ENCODE results near the gene INPP4A.

The INPP4A gene

DNA sequence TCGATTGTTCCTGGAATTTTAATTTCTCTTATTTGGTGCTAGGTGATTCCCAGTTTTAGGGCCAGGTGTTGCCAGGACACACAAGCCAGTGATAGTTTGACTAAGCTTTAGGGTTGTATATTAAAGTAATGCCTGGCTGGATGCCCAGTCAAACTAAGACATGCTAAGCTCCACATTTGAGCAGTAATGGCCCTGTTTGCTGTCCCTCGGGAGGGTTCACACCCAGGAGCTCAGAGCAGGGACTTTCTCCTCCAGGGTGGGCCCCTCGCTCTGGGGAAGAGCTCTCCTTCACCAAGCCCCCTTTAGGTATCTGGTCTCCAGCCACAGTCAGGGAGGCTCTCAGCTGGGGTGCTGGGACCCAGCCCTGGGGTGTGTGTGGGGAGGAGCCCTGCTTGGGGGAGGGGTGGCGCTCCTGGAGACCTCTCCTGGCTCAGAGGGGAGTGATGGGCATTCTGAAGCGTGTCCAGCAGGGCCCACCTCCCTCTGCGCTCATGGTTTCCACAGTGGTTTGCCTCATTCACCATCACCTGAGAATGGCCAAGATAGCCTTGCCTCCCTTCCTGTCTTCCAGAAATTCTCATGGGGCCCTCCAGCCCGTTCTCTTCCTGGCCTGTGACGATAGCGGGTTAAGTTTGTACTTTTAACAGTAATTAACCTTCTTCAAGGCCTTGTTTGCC, 31.7 kb downstream of the INPP4A start:
- DNase-seq (ENCODE audit: low read depth in 2 of 2): no peak

DNA sequence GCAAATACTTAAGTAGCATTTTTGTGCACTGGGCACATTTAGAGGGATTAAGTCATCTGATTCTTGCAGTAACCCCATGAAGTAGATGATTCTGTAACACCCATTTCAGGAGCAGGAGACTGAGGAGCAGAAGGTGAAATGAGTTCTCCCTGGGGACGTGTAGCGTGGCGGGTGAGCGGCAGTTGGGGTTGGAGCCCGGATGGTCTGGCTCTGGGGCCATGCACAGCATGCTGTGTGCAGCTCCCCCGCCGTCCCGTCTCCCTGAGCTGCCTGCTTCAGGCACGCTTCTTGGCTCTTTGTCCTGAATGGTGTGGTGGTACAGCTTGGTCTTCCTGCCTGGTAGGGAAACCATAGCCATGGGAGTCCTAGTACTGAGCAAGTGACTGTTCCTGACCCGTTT, 32.4 kb downstream of the INPP4A start:
- DNase-seq (ENCODE audit: low read depth in 2 of 2): no peak

DNA sequence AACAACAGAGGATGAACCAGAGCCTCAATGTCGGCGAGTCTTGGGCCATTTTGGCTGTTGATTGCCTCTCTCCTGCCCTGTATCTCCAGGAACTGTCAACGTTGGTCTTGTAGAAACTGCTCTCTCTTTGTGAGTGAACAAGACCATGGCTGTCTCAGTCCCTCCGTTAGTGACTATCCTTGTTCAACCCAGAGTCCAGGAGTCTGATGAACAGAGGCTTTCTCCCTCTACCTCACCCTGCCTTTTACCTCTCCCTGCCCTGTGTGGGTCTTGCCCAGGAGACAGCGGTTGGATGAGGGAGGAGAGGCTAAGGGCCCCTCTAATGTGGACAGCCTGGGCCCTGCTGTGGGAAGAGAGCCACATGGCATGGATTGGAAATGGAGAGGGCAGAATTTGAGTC, 32.8 kb downstream of the INPP4A start:
- no peak for DNase-seq (ENCODE audit: low read depth in 2 of 2)

DNA sequence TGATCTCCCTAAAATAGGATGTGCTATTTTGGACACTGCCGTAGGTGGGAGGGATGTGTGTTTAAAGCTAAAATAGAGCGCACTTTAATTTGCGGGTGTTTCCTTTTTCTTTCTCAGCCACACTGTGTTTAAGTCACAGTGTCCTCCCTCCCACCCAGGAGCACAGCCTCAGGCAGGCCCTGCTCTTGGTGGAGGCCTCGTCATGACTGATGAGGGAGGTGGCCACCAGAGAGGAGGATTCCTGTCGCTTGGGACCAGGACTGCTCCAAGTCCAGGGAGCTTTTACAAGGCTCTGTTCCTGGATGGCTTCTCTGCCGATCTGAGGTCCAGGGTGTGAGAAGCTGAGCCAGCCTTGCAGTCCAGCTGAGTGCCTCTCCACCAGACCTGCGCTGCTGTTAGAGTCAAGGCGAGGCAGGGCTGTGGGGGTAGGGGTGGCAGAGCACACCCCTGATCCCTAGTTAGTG, 33.5 kb downstream of the INPP4A start:
- no peak for DNase-seq (ENCODE audit: low read depth in 2 of 2)

DNA sequence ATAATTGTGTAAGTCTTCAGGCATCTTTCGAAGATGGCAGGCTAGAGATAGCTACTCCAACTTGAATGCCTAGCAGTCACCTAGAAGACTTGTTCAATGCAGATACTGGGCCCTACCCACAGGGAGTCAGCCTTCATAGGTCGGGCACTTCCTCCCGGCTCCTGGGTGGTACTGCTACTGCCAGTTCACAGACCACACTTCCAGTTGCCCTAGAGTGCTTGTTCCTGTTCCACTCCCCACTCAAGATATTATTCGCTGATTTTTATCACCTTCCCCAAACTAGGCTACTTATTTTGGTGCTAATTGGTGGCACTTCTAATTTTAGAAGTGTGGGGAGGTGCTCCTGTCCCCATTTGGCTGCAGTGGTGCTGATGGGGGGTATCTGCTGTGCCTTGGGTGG, 34.2 kb downstream of the INPP4A start:
- no peak for DNase-seq (ENCODE audit: low read depth in 2 of 2)

DNA sequence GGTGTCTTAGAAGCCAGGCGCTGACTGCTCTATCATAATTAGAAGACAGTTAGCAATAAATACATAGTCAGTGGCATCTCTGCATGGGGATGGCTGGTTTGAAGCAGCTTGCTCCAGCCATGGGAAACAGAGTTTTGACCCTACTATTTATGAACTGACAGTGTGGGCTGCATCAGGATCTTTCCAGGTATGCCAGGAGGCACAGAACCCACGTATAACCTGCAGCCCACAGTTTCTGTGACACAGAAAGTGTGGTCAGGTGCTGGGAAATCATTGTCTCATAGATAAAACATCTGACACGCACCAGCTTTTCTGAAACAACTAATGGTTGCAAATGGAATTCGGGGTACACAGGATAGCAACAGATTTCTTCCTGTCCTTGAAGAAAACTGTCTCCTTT, 34.7 kb downstream of the INPP4A start:
- DNase-seq (ENCODE audit: low read depth in 2 of 2): no peak

DNA sequence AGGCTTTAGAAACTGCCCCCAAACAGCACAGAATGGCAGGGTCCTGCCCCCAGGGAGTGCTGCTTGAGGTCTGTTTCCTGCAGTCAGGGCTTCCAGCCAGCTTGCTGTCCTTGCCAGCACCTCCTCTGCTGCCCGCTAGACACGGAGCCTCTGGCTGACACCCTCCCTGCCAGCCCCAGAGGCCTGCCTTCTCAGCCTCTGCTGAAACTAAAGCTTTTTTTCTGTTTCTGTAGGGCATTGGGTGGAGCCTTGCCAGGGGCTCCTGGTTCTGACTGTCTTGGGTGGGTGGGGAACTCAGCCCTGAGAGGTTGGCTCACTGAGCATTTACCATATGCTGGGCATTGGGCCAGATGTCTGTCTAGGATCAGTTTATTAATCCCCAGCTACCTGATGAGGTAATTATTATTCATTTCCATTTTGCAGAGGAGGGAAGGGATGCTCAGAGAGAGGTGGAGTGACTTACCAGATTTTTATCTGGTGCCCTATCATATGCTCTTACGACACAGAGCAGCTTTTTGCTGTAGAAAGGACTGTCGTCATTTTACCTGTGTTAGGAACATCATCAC, 35.4 kb downstream of the INPP4A start:
- no peak for DNase-seq (ENCODE audit: low read depth in 2 of 2)

DNA sequence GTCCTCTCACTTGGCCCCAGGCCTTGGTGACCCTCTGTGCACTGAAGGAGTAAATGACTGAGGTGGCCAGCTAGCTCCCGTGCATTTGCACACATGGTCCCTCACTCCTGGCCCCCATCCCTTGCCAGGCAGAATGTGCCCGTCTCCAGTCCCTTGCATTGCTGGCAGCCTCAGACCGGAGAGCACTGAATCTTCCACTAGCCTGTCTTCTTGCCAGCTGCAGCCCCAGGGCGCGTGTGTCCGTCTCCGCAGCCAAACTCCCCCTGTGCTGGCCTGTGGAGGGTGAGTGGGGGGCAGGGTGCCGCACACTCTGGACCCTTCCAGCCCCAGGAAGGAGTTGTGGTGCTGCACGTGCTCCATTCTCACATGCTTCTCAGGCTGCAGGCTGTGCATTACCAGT, 35.9 kb downstream of the INPP4A start:
- DNase-seq (ENCODE audit: low read depth in 2 of 2): no peak

DNA sequence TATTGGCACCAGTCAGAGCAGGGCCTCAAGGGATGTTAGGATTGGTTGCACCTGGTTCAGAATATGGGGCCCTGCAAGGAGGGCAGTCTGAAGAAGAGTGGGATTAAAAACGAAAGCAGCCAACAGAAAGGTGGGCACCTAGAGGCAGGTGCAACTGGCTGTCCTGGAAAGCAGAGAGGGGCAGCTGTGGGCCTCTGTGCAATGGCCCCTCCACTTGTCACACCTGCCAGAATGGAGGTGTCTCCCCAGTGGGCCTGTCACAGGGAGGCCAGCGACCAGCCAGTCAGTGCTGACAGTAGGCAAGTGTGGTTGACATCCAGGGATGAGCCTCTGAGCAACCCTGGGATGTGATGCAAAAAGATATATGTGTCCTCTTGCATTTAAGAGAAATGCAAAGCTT, 37.7 kb downstream of the INPP4A start:
- no peak for DNase-seq (ENCODE audit: low read depth in 2 of 2)

DNA sequence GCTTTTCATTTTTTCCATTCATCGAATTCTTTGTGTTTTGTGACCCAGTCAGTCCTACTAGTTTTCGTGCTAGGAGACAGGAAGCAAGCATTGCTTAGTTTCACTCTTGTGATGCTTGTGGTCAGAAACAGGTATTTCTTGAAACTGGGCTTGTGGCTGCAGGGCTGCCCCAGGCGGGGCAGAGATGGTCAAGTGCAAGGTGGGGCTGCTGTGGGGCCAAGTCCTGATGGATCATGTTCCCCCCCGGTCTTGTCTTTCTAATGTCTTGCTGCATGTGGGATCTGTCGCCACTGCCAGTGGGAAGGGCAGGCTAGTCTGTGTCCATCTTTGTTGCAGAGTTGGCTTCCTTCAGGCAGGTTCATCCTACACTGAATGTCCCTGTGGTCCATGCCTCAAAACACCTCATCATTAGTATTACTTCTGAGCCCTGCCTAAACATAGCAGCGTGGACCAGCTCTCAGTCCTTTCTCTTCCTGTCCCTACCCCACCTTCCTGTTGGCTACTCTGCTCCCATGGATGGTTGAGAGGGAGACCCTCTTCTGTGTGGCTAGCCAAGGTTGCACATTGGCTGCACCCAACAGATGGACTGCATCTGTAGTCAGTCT, 38.7 kb downstream of the INPP4A start:
- no peak for DNase-seq (ENCODE audit: low read depth in 2 of 2)

DNA sequence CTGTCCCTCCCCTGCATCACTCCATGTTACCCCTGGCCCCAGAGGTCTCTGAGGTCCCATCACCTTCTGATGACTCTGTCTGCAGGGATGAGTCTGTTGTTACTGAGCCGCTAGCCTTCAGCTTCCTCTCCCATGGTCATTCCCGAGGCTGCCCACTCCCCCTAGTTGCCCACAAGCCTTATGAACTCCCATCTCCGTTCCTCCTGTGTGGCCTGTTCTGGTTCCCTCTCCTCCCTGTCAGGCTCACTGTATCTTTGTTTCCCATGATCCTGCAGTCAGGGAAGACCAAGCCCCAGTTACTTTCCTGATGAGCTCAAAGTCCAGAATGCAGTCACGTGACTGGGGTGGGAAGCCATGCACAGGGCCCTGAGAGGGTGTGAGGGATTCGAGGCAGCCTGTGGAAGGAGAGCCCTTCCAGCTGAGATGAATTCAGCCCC, 39.5 kb downstream of the INPP4A start:
- DNase-seq (ENCODE audit: low read depth in 2 of 2): no peak

DNA sequence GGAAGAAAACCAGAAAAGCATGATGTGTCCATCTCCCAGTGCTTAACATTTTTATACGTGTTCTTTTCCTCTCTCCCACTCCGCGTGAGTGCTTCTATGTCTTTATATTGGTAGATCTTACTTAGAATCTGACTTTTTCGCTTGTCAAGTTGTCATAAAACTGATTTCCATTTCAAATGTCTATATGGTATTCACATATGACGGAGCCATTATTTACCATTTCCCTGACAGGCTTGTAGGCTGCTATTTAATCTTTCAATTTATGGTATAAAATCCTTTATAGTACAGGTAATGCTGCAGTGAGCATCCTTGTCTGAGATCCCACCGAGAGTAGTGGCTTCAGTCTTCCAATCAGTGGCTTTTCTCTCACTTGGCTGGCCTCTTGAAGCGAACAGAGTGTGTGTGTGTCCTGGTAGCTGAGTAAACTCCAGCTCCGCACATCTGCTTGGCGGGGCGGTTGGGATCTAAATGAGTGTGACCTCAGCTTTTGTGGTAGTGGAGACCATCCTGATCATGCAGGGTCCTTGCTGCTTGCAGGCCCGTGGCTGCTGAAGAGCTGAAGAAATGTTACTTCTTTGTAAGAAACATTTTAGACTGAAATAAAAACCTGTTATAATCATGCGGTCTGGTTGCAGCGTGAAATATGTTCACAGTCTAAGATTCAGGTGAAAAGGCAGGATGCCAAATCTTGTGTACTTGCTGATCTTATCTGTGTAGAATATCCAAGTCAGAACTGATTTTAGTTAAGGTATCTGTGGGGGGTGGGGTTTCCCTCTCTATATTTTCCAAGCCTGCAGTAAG, 40.2 kb downstream of the INPP4A start:
- no peak for DNase-seq (ENCODE audit: low read depth in 2 of 2)

DNA sequence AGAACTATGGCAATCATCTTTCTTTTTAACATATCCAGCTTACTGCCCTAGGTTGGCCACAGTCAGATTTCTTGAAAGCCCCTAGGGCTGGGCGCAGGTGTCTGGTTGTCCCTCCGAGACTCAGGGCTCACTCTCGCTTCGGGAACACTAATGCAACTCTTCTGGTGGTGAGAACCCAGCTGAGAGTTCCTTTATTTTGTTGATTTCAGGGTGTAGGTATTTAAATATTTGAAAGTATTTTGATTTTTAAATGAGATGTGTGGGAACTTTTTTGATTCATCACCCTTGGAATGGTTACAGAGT, 40.7 kb downstream of the INPP4A start:
- DNase-seq (ENCODE audit: low read depth in 2 of 2): no peak

DNA sequence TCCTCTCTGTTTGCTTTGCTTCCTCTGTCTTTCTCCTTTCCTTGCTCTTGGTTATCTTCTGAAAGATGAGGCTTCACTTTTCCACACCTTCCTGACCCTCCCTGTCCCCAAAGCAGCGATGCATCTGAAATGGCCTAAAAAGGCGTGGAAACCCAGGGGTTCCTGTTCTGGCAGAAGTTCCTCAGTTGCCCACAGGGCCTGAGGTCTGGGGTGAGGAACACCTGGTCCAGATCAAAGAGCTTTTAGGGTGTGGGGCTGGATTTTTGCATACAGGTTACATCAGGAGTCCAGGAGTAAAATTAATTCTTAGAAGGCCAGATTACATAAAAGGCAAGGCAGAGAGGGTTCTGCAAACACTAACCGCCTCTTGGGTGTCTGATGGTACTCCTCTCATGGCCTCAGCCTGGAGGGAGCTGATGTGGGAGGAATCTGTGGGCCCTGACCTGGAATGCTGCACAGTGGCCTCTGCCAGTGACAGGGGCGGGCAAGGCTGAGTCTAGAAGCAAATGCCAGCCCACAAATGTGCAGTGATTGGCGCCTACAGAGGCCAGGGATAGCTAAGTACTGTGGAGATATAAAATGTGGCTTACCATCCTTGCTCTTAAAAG, 41.8 kb downstream of the INPP4A start:
- DNase-seq (ENCODE audit: low read depth in 2 of 2): no peak

DNA sequence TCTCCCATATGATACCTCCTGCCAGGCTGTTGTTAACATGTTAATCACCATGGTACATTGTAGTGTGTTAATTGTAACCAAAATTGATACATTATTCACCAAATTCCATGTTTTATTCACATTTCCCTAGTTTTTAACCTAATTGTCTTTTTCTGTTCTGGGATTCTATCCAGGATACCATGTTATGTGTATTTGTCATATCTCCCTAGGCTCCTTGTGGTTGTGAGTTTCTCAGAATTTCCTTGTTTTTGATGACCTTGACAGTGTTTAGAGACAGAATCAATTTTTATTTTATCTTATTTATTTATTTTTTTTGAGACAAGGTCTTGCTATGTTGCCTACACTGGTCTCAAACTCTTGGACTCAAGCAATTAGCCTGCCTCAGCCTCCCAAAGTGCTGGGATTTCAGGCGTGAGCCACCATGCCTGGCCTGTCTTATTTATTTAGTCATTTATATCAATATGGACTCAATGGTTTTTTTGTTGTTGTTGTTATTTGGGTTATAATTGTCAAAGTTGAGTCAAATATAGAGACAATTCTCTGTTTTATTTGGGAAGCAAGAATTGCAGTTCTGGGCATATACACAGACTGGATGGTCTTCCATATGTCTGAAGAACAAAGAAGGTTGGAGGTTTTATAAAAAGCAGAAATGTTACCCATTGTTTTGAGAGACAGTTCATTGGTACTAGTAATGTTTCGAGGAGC, 42.6 kb downstream of the INPP4A start:
- no peak for DNase-seq (ENCODE audit: low read depth in 2 of 2)

DNA sequence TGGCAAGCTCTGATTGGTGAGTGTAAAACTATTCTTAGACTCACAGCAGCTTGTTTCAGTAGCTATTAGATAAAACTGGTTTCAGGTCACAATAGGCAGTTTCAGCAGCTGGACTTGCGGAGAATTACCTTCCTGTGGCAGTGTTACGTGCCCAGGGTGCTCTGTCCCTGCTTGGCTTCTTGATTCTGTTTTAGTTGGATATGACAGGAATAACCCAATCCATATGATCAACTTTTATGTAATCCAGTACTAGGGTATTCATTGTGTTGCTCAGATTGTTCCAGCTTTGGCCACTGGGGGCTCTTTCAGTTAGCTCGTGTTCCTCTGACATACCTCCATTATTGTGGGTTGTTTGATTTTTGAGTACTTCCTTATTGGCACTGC, 43.1 kb downstream of the INPP4A start:
- no peak for DNase-seq (ENCODE audit: low read depth in 2 of 2)

DNA sequence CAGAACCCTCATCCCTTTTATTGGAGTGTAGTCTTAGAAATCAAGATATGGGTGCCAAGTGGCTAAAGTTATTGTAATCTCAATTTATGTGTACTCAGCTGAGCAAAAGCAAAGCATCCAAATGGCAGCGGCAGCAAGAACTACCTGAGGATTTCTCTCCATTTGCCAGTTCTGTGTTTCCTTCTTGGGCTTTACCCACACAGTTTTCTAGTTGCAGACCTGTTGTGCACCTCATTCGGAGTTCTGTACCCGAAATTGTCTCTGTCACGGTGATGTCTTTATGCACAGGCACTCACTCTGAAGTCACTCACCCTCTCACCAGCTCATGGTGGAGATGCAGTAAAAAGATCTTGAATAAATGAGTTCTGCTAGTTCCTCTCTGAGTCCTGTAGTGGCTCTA, 43.6 kb downstream of the INPP4A start:
- no peak for DNase-seq (ENCODE audit: low read depth in 2 of 2)

DNA sequence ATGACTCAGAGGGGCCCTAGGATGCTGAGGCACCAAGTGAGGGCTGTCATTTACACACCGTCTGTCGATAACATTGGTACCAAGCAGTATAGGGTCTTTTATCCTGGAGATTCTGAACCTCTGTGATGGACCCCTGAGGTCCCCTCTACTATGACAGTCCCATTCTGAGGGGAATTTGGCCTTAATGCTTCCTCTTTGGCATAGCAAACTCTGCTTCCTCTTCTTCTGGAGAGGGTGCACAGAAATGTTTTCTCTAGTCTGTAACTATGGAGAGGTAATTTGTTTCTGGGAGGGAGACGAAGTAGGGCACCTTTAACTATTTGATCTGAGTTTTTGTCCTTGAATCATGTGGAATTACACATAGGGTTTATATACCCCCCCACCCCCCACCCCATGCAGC, 44.8 kb downstream of the INPP4A start:
- DNase-seq (ENCODE audit: low read depth in 2 of 2): no peak

DNA sequence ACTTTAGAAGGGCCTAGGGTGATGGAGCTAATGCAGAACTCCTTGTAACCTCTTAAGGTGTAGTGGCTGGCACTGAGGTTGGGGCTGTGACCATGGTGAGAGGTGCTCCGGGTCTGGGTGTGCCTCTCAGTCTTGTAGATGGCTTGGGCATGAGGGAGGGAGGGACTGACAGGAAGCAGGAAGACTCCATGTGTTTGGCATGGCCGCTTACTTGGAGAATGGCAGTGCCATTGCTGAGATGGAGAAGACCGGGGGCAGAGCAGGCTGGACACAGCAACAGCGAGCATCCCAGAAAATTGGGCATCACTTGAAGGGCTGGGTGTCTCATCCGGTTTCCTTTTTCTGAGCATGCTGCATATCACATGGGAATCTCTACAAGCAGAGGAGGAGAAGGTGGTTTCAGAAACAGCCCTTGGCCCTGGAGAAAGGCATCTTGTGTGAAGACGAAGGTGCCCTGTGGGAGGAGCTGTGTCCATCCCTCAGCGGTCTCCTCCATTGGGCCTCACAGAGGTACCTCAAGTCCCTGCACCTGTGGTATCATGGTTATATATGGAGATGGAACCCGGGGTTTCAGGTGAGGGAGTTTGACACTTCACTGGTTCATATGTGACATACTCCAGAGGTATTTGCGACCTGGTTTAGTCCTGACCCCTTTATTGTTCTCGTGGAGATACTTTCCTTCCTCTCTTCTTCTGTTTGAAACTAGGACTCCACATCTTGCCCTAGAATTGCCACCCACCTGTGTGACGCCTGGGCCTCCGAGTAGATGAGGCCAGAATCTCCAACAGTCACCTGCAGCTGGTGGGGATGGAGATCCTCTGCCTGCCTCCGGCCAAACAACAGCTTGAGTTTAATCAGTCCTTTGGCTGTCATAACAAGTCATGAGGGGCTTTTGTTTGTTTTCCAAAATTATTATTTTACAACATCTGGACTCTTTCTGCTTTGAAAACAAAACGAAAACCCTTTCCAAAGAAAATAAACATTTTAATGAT, 45.6 kb downstream of the INPP4A start:
- no peak for DNase-seq (ENCODE audit: low read depth in 2 of 2)

DNA sequence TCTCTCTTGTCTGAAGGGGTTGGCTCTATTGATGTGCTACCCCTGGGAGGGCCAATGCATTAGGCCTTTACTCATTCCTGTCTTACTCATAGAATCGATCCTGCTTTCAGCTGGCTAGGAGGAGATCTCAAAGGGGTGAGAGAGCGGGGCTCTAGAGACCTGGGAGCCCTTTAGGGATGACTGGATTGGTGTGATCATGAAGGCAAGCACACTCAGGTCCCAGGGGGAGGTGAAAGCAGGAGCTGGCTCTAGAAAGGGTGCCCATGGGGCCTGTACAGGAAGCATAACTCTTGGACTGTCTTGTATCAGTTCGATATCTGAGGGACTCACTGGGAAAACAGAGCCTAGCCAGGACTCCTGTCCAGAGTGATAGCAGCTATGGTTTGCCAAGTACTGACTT, 47.8 kb downstream of the INPP4A start:
- DNase-seq (ENCODE audit: low read depth in 2 of 2): no peak

DNA sequence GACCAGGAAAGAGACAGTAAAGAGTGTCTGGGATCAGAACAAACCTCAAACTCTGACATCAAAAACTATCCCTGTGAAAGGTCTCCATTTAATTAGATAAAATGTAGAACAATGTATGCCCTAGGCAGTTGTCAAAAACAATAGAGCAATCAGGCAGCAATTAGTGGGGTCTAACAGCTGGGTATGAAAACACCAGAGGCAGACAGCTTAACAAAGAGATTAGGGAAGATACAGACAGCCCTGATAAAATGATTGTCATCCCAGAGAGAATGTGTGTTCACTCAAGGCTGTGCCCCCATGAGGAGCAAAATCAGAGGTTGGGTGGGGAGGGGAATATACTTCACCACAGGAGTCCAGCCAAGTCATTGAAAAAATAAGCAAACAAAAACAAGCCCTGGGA, 50.0 kb downstream of the INPP4A start:
- no peak for DNase-seq (ENCODE audit: low read depth in 2 of 2)

Measured in stimulated activated CD4-positive, alpha-beta T cell treated with anti-CD3 and anti-CD28 coated beads, Interleukin-1b, Interleukin-23, amount 100 ng/mL, for 1 hour (primary cell).